ENCODE results near the gene KIAA1671.

DNA sequence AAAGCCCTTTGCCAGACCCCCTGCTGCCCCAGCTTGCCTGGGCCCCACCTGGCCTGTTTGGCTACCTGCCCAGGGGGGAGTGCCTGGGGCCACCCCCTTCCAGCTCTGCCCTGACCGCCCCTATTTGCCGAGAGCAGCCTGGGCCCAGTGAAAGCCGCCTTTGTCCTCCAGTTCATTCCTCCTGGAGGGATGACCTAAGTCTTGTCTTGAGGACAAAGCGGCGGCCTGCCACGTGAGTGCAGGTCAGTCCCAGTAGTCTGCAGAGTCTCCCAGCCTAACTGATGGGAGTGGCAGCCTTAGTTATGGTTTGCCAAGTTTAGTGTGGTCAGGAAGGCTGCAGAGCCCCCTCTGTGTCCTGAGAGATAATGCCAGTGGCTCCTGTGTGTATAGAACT, 131.3 kb downstream of the KIAA1671 start:
- TF ChIP-seq CTCF (IDR thresholded peaks at IDR 0.05; ENCODE audit: low read length) (no peak), EZH2 (IDR thresholded peaks at IDR 0.05; ENCODE audit: borderline replicate concordance, low read length) (no peak)
